Body of pancreas (tissue), 4 donors: Measurements from ENCODE around the gene SEC31A.

Experiments
- CTCF ChIP-seq, 7 experiments: fragments of 450-650 bp in 4 of 7; fragments of 200-600 bp in 3 of 7; sonication (generic) in 3 of 7; IDR thresholded peaks; one replicate each; pipeline ENCODE4 v1.5.1; 2016 to 2019; ENCODE audit warnings: antibody characterized with exemption in 7 of 7
- POLR2A ChIP-seq, 3 donors: fragments of 450-650 bp; IDR thresholded peaks; one replicate each; pipeline ENCODE4 v1.6.1; 2016; ENCODE audit warnings: antibody characterized with exemption in 3 of 3, mild to moderate bottlenecking in 2 of 3

- TF ChIP-seq POLR2A (IDR thresholded peaks at IDR 0.05) (no peak), CTCF (IDR thresholded peaks at IDR 0.05) (no peak)
Measured at GRCh38 chr4:82776925-82777542, 113.9 kb downstream of the SEC31A start.
